Measurements from ENCODE around the gene RAN.
A peak's percentile ranks its signal among the peaks of the same experiment; 100 is the strongest.
"Not testable (repeated sequence)": the region's sequence is repeated elsewhere in the genome, so short reads cannot be mapped to it uniquely, and the experiment has no call there.

The RAN gene

GRCh38 chr12:130878193-130879185 lies 6.6 kb downstream of the RAN start:
- no peak for DNase-seq (ENCODE audit: low read depth in 2 of 3, low spot score in 2 of 3)

- DNase-seq (ENCODE audit: low read depth in 2 of 3, low spot score in 2 of 3) = no peak
These were observed 7.4 kb downstream of the RAN start for GRCh38 chr12:130879212-130879686.

GRCh38 chr12:130879781-130880389 lies 8.0 kb downstream of the RAN start:
- no peak for DNase-seq (ENCODE audit: low read depth in 2 of 3, low spot score in 2 of 3)

GRCh38 chr12:130880411-130880885 lies 8.6 kb downstream of the RAN start:
- no peak for DNase-seq (ENCODE audit: low read depth in 2 of 3, low spot score in 2 of 3)

- no peak for DNase-seq (ENCODE audit: low read depth in 2 of 3, low spot score in 2 of 3)
These were observed 9.2 kb downstream of the RAN start for GRCh38 chr12:130881046-130881445.

GRCh38 chr12:130881548-130881947 lies 9.7 kb downstream of the RAN start:
- DNase-seq (ENCODE audit: low read depth in 2 of 3, low spot score in 2 of 3) = no peak

- DNase-seq (ENCODE audit: low read depth in 2 of 3, low spot score in 2 of 3) = not testable (repeated sequence)
These were observed 15.3 kb downstream of the RAN start for GRCh38 chr12:130887190-130887589.

GRCh38 chr12:130904064-130904463 lies 32.2 kb downstream of the RAN start:
- DNase-seq (ENCODE audit: low read depth in 2 of 3, low spot score in 2 of 3) = no peak

GRCh38 chr12:130904936-130905455 lies 33.1 kb downstream of the RAN start:
- not testable (repeated sequence) for DNase-seq (ENCODE audit: low read depth in 2 of 3, low spot score in 2 of 3)

- DNase-seq (ENCODE audit: low read depth in 2 of 3, low spot score in 2 of 3) = no peak
These were observed 37.2 kb downstream of the RAN start for GRCh38 chr12:130909111-130909510.

- DNase-seq (ENCODE audit: low read depth in 2 of 3, low spot score in 2 of 3) = no peak
These were observed 39.3 kb downstream of the RAN start for GRCh38 chr12:130911193-130911592.

- DNase-seq (ENCODE audit: low read depth in 2 of 3, low spot score in 2 of 3) = no peak
These were observed 40.1 kb downstream of the RAN start for GRCh38 chr12:130911933-130912332.

- DNase-seq (ENCODE audit: low read depth in 2 of 3, low spot score in 2 of 3) = peak in 1 of 3 experiments; percentile 6
These were observed 44.5 kb downstream of the RAN start for GRCh38 chr12:130916241-130916911.

GRCh38 chr12:130917607-130918006 lies 45.7 kb downstream of the RAN start:
- DNase-seq (ENCODE audit: low read depth in 2 of 3, low spot score in 2 of 3) = no peak

GRCh38 chr12:130919086-130919485 lies 47.2 kb downstream of the RAN start:
- DNase-seq (ENCODE audit: low read depth in 2 of 3, low spot score in 2 of 3) = no peak

GRCh38 chr12:130920119-130920703 lies 48.3 kb downstream of the RAN start:
- no peak for DNase-seq (ENCODE audit: low read depth in 2 of 3, low spot score in 2 of 3)

GRCh38 chr12:130920723-130921381 lies 49.0 kb downstream of the RAN start:
- DNase-seq (ENCODE audit: low read depth in 2 of 3, low spot score in 2 of 3) = no peak

- DNase-seq (ENCODE audit: low read depth in 2 of 3, low spot score in 2 of 3) = no peak
These were observed 50.7 kb downstream of the RAN start for GRCh38 chr12:130922511-130922953.

GRCh38 chr12:130924966-130925665 lies 53.2 kb downstream of the RAN start:
- no peak for DNase-seq (ENCODE audit: low read depth in 2 of 3, low spot score in 2 of 3)

GRCh38 chr12:130925666-130926015 lies 53.8 kb downstream of the RAN start:
- DNase-seq (ENCODE audit: low read depth in 2 of 3, low spot score in 2 of 3) = no peak
